ENCODE data around the gene PLD5. TPM values are rescaled to one million over a fixed set of nuclear protein-coding genes. Genes with fewer than 3 reads are reported as not detected.

PLD5 gene
- total RNA-seq, 3 donors from 2014 or later (not counting 1 experiment from before 2014, with no cell fraction given) = not detected

DNA sequence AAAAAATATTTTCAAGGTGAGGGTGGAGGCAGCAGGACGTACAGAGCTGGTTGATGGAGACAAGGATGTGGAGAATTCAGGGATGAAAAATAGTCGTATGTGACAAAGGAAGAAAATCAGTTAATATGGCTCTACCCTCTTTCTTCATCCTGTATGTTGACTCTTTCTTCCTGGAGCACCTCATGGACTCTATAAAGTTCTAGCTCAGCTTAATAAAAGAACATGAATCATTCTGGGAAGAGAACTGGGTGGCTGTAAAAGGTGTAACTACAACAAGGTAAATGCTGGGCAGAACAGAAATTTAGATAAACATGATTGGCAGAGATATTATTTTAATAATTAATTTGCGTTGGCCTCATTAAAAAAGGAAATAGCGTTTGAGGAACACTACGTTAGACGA is 283.8 kb downstream of the PLD5 start:
- H3K9me3 ChIP-seq (ENCODE audit: control insufficient read depth, insufficient read depth, low read length) = peaks cover 6% of the 10 kb centered on the region
- Mint-ChIP-seq H3K36me3 (no peaks in the 10 kb centered on the region), H3K4me3 (no peak overlapping the region), H3K9me3 (no peaks in the 10 kb centered on the region), H3K27me3 (ENCODE audit: low read depth in 2 of 2) (no peaks in the 10 kb centered on the region), H3K27ac (no peak overlapping the region), H3K4me1 (no peaks in the 10 kb centered on the region)
- H3K36me3 ChIP-seq (ENCODE audit: control insufficient read depth, insufficient read depth, low read length) = no peaks in the 10 kb centered on the region
- WGBS (ENCODE audit: insufficient coverage) = 86% methylated on average over 5 of the region's 6 CpGs
- no peak overlapping the region for H3K4me3 ChIP-seq (ENCODE audit: low read length)
- intact Hi-C loops (cut with micrococcal nuclease) = no loop called here
- no peak for TF ChIP-seq CTCF (IDR thresholded peaks at IDR 0.05)
- DNase-seq (no peak), ATAC-seq (no peak)
- no peak overlapping the region for H3K27ac ChIP-seq (ENCODE audit: low read length)
- no peaks in the 10 kb centered on the region for H3K27me3 ChIP-seq (ENCODE audit: control insufficient read depth, insufficient read depth, low read length)
- no peaks in the 10 kb centered on the region for H3K4me1 ChIP-seq (ENCODE audit: control insufficient read depth, insufficient read depth, low read length)

- H3K4me1 Mint-ChIP-seq = no peaks in the 10 kb centered on the region
- Histone ChIP-seq H3K4me1 (ENCODE audit: control insufficient read depth, insufficient read depth, low read length) (no peaks in the 10 kb centered on the region), H3K4me3 (ENCODE audit: low read length) (no peak overlapping the region), H3K27ac (ENCODE audit: low read length) (no peak overlapping the region), H3K27me3 (ENCODE audit: control insufficient read depth, insufficient read depth, low read length) (no peaks in the 10 kb centered on the region), H3K9me3 (ENCODE audit: control insufficient read depth, insufficient read depth, low read length) (peaks cover 6% of the 10 kb centered on the region), H3K36me3 (ENCODE audit: control insufficient read depth, insufficient read depth, low read length) (no peaks in the 10 kb centered on the region)
- intact Hi-C loops (cut with micrococcal nuclease) = no loop called here
- no peaks in the 10 kb centered on the region for H3K27me3 Mint-ChIP-seq (ENCODE audit: low read depth in 2 of 2)
- ATAC-seq (no peak), DNase-seq (no peak)
- 77% methylated on average over 4 of the region's 4 CpGs for WGBS (ENCODE audit: insufficient coverage)
- H3K9me3 Mint-ChIP-seq = no peaks in the 10 kb centered on the region
- no peak overlapping the region for H3K4me3 Mint-ChIP-seq
- no peak overlapping the region for H3K27ac Mint-ChIP-seq
- H3K36me3 Mint-ChIP-seq = no peaks in the 10 kb centered on the region
- no peak for TF ChIP-seq CTCF (IDR thresholded peaks at IDR 0.05)
These were observed 284.4 kb downstream of the PLD5 start for GRCh38 chr1:242240077-242240476.

GRCh38 chr1:242239398-242239797 is 285.1 kb downstream of the PLD5 start:
- H3K4me3 ChIP-seq (ENCODE audit: low read length) = no peak overlapping the region
- no peaks in the 10 kb centered on the region for H3K9me3 Mint-ChIP-seq
- H3K27me3 ChIP-seq (ENCODE audit: control insufficient read depth, insufficient read depth, low read length) = no peaks in the 10 kb centered on the region
- no peak overlapping the region for H3K27ac Mint-ChIP-seq
- no peaks in the 10 kb centered on the region for H3K36me3 Mint-ChIP-seq
- no peaks in the 10 kb centered on the region for H3K36me3 ChIP-seq (ENCODE audit: control insufficient read depth, insufficient read depth, low read length)
- no peaks in the 10 kb centered on the region for H3K4me1 Mint-ChIP-seq
- H3K4me3 Mint-ChIP-seq = no peak overlapping the region
- intact Hi-C loops (cut with micrococcal nuclease) = no loop called here
- 97% methylated on average over 6 of the region's 7 CpGs for whole genome bisulfite sequencing (ENCODE audit: insufficient coverage)
- peaks cover 6% of the 10 kb centered on the region for H3K9me3 ChIP-seq (ENCODE audit: control insufficient read depth, insufficient read depth, low read length)
- no peak for TF ChIP-seq CTCF (IDR thresholded peaks at IDR 0.05)
- H3K27me3 Mint-ChIP-seq (ENCODE audit: low read depth in 2 of 2) = no peaks in the 10 kb centered on the region
- DNase-seq (no peak), ATAC-seq (no peak)
- no peaks in the 10 kb centered on the region for H3K4me1 ChIP-seq (ENCODE audit: control insufficient read depth, insufficient read depth, low read length)
- H3K27ac ChIP-seq (ENCODE audit: low read length) = no peak overlapping the region

DNA sequence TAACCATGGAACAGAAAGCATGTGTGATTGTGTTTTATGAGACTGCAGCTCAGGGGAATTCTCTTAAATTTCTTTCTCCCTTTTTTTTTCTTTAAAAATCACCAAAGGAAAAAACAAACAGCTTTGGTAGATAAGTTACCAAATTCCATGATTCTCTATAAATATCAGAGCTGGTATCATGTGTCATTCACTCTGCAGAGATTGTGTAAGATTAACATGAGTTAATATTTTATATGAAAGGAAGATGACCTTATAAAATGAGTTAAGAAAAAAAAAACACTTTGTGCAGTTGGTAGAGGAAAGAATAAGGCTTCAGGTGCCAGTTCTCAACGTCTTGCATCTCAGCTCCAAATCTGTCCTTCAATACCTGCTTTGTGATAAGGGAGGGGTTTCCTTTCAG is 287.4 kb downstream of the PLD5 start:
- Histone ChIP-seq H3K27ac (ENCODE audit: low read length) (no peak overlapping the region), H3K27me3 (ENCODE audit: control insufficient read depth, insufficient read depth, low read length) (no peaks in the 10 kb centered on the region), H3K36me3 (ENCODE audit: control insufficient read depth, insufficient read depth, low read length) (no peaks in the 10 kb centered on the region), H3K9me3 (ENCODE audit: control insufficient read depth, insufficient read depth, low read length) (peaks cover 3% of the 10 kb centered on the region), H3K4me3 (ENCODE audit: low read length) (no peak overlapping the region), H3K4me1 (ENCODE audit: control insufficient read depth, insufficient read depth, low read length) (no peaks in the 10 kb centered on the region)
- no peaks in the 10 kb centered on the region for H3K4me1 Mint-ChIP-seq
- no peak overlapping the region for H3K4me3 Mint-ChIP-seq
- intact Hi-C loops (cut with micrococcal nuclease) = no loop called here
- no peaks in the 10 kb centered on the region for H3K27me3 Mint-ChIP-seq (ENCODE audit: low read depth in 2 of 2)
- H3K27ac Mint-ChIP-seq = no peak overlapping the region
- H3K36me3 Mint-ChIP-seq = no peaks in the 10 kb centered on the region
- no peaks in the 10 kb centered on the region for H3K9me3 Mint-ChIP-seq
- 85% methylated on average over 1 of the region's 1 CpG for WGBS (ENCODE audit: insufficient coverage)
- ATAC-seq (no peak), DNase-seq (no peak)
- TF ChIP-seq CTCF (IDR thresholded peaks at IDR 0.05) = no peak
